HG02840 (cell line): ENCODE results near the gene KRT86.
A peak's percentile ranks its signal among the peaks of the same experiment; 100 is the strongest.
"Not testable (repeated sequence)": the region's sequence is repeated elsewhere in the genome, so short reads cannot be mapped to it uniquely, and the experiment has no call there.

Source experiments
- ATAC-seq: cut with Tn5 transposase; IDR thresholded peaks from one replicate; pipeline ENCODE4 v1.9.1; 2021; ENCODE audit warnings: mild to moderate bottlenecking, moderate library complexity, moderate number of reproducible peaks; ENCODE audit not compliant: unreplicated experiment, low FRiP score

KRT86 gene

GRCh38 chr12:52238207-52238840 lies 36.1 kb upstream of the KRT86 start:
- ATAC-seq = no peak

GRCh38 chr12:52238916-52239646 lies 35.4 kb upstream of the KRT86 start:
- ATAC-seq = no peak

GRCh38 chr12:52239767-52240166 lies 34.7 kb upstream of the KRT86 start:
- ATAC-seq = no peak

- ATAC-seq = not testable (repeated sequence)
Observed at GRCh38 chr12:52240247-52240646, 34.2 kb upstream of the KRT86 start.

- no peak for ATAC-seq
Observed at GRCh38 chr12:52241205-52241842, 33.1 kb upstream of the KRT86 start.

GRCh38 chr12:52242442-52243258 lies 31.8 kb upstream of the KRT86 start:
- no peak for ATAC-seq

- no peak for ATAC-seq
Observed at GRCh38 chr12:52243259-52243855, 31.1 kb upstream of the KRT86 start.

- peak; percentile 90 for ATAC-seq
Observed at GRCh38 chr12:52243856-52244614, 30.4 kb upstream of the KRT86 start.

- ATAC-seq = no peak
Observed at GRCh38 chr12:52244615-52244994, 29.8 kb upstream of the KRT86 start.

- no peak for ATAC-seq
Observed at GRCh38 chr12:52245259-52245961, 29.0 kb upstream of the KRT86 start.

GRCh38 chr12:52245962-52246569 lies 28.4 kb upstream of the KRT86 start:
- ATAC-seq = no peak

- ATAC-seq = no peak
Observed at GRCh38 chr12:52246720-52247621, 27.5 kb upstream of the KRT86 start.

GRCh38 chr12:52247622-52248540 lies 26.6 kb upstream of the KRT86 start:
- no peak for ATAC-seq

- no peak for ATAC-seq
Observed at GRCh38 chr12:52248541-52249461, 25.6 kb upstream of the KRT86 start.

- ATAC-seq = no peak
Observed at GRCh38 chr12:52249511-52250047, 24.9 kb upstream of the KRT86 start.
